22Rv1 (cell line): ENCODE data around the gene ELAPOR1.

Experiments
- ZFX ChIP-seq: fragments of 450-650 bp; IDR thresholded peaks from 2 replicates; pipeline ENCODE4 v1.6.1; 2017; ENCODE audit warnings: antibody characterized with exemption, borderline replicate concordance
- TF ChIP-seq, protein P1 (sequence below): fragments of 450-650 bp; IDR thresholded peaks from 2 replicates; pipeline ENCODE4 v1.5.1; 2017; ENCODE audit warnings: mild to moderate bottlenecking

DNA sequence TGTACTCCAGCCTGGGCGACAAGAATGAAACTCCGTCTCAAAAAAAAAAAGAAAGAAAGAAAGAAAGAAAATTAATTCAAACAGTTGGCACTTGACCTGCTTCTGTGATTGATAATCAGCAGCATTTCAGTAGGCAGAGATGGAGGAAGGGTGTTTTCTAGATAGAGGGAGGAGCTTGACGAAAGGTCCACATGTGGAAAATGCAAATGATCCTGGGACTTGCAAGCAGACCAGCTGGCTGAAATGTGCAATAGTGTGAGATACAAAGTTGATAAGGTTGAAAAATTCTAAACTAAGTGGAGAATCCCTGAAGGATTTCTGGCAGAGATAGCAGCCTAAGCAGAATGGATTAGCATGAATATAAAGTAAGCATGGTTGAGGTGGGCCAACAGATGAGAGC lies 4.2 kb downstream of the ELAPOR1 start:
- TF ChIP-seq, protein P1, sequence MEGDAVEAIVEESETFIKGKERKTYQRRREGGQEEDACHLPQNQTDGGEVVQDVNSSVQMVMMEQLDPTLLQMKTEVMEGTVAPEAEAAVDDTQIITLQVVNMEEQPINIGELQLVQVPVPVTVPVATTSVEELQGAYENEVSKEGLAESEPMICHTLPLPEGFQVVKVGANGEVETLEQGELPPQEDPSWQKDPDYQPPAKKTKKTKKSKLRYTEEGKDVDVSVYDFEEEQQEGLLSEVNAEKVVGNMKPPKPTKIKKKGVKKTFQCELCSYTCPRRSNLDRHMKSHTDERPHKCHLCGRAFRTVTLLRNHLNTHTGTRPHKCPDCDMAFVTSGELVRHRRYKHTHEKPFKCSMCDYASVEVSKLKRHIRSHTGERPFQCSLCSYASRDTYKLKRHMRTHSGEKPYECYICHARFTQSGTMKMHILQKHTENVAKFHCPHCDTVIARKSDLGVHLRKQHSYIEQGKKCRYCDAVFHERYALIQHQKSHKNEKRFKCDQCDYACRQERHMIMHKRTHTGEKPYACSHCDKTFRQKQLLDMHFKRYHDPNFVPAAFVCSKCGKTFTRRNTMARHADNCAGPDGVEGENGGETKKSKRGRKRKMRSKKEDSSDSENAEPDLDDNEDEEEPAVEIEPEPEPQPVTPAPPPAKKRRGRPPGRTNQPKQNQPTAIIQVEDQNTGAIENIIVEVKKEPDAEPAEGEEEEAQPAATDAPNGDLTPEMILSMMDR, result no peak
- TF ChIP-seq ZFX, result no peak
